GM10266 (cell line): ENCODE measurements around the gene ITFG2.
"Not testable (repeated sequence)": the region's sequence is repeated elsewhere in the genome, so short reads cannot be mapped to it uniquely, and the experiment has no call there.

Source experiments
- DNase-seq: peaks from one replicate; pipeline ENCODE4 v3.0.0; 2012; ENCODE audit errors: extremely low spot score
- CTCF ChIP-seq: IDR thresholded peaks from 2 replicates; pipeline ENCODE4 v1.5.1; 2012; ENCODE audit warnings: mild to moderate bottlenecking, low read depth; ENCODE audit not compliant: control insufficient read depth, insufficient read depth; ENCODE audit errors: missing control alignments

ITFG2 gene

GRCh38 chr12:2857021-2857431, 44.6 kb downstream of the ITFG2 start, which contains the start of gene TEX52:
Gene TEX52, minus strand, starts transcription at chr12:2857039. Its CDS starts 13 bp downstream, at chr12:2857026.
- no peak for TF ChIP-seq CTCF
- DNase-seq: no peak

- no peak for TF ChIP-seq CTCF
- DNase-seq: no peak
These were observed 45.1 kb downstream of the ITFG2 start for GRCh38 chr12:2857576-2857975.

GRCh38 chr12:2858334-2858733, 45.9 kb downstream of the ITFG2 start:
- no peak for TF ChIP-seq CTCF

GRCh38 chr12:2858944-2859421, 46.5 kb downstream of the ITFG2 start:
- no peak for TF ChIP-seq CTCF

More at GRCh38 chr12:2858334-2858733, 45.9 kb downstream of the ITFG2 start:
- DNase-seq: no peak

GRCh38 chr12:2860170-2860569, 47.7 kb downstream of the ITFG2 start:
- TF ChIP-seq CTCF: no peak
- no peak for DNase-seq

More at GRCh38 chr12:2858944-2859421, 46.5 kb downstream of the ITFG2 start:
- no peak for DNase-seq

GRCh38 chr12:2862876-2863275, 50.4 kb downstream of the ITFG2 start:
- no peak for TF ChIP-seq CTCF
- no peak for DNase-seq

GRCh38 chr12:2863402-2863801, 50.9 kb downstream of the ITFG2 start:
- not testable (repeated sequence) for DNase-seq

GRCh38 chr12:2864198-2864597, 51.7 kb downstream of the ITFG2 start:
- no peak for TF ChIP-seq CTCF
- no peak for DNase-seq

GRCh38 chr12:2868986-2869632, 56.6 kb downstream of the ITFG2 start:
- not testable (repeated sequence) for DNase-seq
